Gastrocnemius medialis (tissue), 4 donors: ENCODE data around the gene DEFB125.

Source experiments
- POLR2A ChIP-seq, 2 donors: fragments of 450-650 bp; IDR thresholded peaks; one replicate each; pipeline ENCODE4 v1.6.1; 2017; ENCODE audit warnings: antibody characterized with exemption in 2 of 2, mild to moderate bottlenecking in 2 of 2, moderate library complexity in 2 of 2
- TF ChIP-seq, protein P1 (sequence below), 5 experiments: fragments of 450-650 bp in 3 of 5; fragments of 200-600 bp in 2 of 5; sonication (generic) in 2 of 5; IDR thresholded peaks in 4 of 5; conservative IDR thresholded peaks in 1 of 5; 1 replicate in 4 of 5; 2 replicates in 1 of 5; pipeline ENCODE4 v1.5.1; 2016 to 2019; ENCODE audit warnings: antibody characterized with exemption in 5 of 5, mild to moderate bottlenecking in 3 of 5, moderate library complexity in 3 of 5

DNA sequence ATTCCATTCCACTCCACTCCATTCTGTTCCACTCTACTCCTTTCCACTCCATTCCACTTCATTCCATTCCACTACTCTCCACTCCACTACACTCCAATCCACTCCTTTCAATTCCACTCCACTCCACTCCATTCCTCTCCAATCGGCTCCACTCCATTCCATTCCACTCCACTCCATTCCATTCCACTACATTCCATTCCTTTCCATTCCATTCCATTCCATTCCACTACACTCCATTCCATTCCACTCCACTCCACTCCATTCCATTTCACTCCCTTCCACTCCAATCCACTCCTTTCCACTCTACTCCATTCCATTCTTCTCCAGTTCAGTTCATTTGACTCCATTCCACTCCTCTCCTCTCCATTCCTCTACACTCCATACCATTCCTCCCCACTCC lies 26.2 kb upstream of the DEFB125 start:
- TF ChIP-seq, protein P1, sequence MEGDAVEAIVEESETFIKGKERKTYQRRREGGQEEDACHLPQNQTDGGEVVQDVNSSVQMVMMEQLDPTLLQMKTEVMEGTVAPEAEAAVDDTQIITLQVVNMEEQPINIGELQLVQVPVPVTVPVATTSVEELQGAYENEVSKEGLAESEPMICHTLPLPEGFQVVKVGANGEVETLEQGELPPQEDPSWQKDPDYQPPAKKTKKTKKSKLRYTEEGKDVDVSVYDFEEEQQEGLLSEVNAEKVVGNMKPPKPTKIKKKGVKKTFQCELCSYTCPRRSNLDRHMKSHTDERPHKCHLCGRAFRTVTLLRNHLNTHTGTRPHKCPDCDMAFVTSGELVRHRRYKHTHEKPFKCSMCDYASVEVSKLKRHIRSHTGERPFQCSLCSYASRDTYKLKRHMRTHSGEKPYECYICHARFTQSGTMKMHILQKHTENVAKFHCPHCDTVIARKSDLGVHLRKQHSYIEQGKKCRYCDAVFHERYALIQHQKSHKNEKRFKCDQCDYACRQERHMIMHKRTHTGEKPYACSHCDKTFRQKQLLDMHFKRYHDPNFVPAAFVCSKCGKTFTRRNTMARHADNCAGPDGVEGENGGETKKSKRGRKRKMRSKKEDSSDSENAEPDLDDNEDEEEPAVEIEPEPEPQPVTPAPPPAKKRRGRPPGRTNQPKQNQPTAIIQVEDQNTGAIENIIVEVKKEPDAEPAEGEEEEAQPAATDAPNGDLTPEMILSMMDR (IDR thresholded peaks at IDR 0.05 in 4 of 5, conservative IDR thresholded peaks at IDR 0.05 in 1 of 5) = no peak
- no peak for TF ChIP-seq POLR2A (IDR thresholded peaks at IDR 0.05)
